Measurements from ENCODE around the gene PHTF1. TPM values are rescaled to one million over a fixed set of nuclear protein-coding genes. Genes with fewer than 3 reads are reported as not detected.

Gene PHTF1
- total RNA-seq, 1 experiment from 2014 or later, result 61.2 TPM

DNA sequence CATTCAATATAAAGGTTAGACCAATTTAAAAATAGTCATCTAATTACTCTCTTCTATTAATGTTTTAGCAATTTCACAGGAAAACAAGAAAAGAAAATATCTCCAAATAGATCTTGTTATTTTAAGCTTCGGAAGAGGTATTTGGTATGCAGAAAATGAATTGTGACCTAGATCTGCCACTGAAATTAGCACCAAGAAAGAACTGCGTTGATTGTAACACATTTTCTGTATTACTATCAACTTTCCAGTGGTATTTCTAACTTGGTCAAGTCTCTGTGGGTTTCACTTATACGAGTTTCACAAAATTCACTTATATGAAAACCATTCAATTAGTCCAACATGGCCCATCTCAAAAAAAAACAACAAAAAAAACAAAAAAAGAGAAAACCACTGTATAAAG lies 41.2 kb upstream of the PHTF1 start:
- H3K4me1 ChIP-seq (replicated peaks; ENCODE audit: insufficient read depth), result peaks cover 11% of the 10 kb centered on the region
- no peak for DNase-seq
- intact Hi-C loops (cut with micrococcal nuclease; ENCODE audit: unreplicated experiment), result no loop called here
- no peaks in the 10 kb centered on the region for H3K9me2 ChIP-seq (ENCODE audit: insufficient read depth)
- no peak overlapping the region for H2AFZ ChIP-seq
- ChIA-PET CTCF (no interaction called here), POLR2A (ENCODE audit: unreplicated experiment) (no interaction called here)
- H3F3A ChIP-seq (ENCODE audit: insufficient read depth, low read depth), result no peaks in the 10 kb centered on the region; the same call in 1 of the 2 replicates
- no peak overlapping the region for H3K27ac ChIP-seq
- H3K36me3 ChIP-seq (ENCODE audit: low read depth), result peaks cover 16% of the 10 kb centered on the region; the same call in 1 of the 2 replicates
- no TSS peak for BruUV-seq (replicated peaks)
- H3K27me3 ChIP-seq (ENCODE audit: insufficient read depth, low read depth), result no peaks in the 10 kb centered on the region
- H3K9me3 ChIP-seq (ENCODE audit: insufficient read depth, low read depth), result no peaks in the 10 kb centered on the region
- peaks cover 75% of the 10 kb centered on the region for H3K79me2 ChIP-seq (ENCODE audit: low read depth)
- peaks cover 10% of the 10 kb centered on the region for H4K20me1 ChIP-seq (ENCODE audit: insufficient read depth)
- no peak overlapping the region for H3K4me3 ChIP-seq
- H3K4me2 ChIP-seq, result no peak overlapping the region
- no peak for TF ChIP-seq EZH2 (IDR thresholded peaks at IDR 0.05; ENCODE audit: low read depth)
- TF ChIP-seq, protein P1, sequence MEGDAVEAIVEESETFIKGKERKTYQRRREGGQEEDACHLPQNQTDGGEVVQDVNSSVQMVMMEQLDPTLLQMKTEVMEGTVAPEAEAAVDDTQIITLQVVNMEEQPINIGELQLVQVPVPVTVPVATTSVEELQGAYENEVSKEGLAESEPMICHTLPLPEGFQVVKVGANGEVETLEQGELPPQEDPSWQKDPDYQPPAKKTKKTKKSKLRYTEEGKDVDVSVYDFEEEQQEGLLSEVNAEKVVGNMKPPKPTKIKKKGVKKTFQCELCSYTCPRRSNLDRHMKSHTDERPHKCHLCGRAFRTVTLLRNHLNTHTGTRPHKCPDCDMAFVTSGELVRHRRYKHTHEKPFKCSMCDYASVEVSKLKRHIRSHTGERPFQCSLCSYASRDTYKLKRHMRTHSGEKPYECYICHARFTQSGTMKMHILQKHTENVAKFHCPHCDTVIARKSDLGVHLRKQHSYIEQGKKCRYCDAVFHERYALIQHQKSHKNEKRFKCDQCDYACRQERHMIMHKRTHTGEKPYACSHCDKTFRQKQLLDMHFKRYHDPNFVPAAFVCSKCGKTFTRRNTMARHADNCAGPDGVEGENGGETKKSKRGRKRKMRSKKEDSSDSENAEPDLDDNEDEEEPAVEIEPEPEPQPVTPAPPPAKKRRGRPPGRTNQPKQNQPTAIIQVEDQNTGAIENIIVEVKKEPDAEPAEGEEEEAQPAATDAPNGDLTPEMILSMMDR (conservative IDR thresholded peaks at IDR 0.05), result no peak

DNA sequence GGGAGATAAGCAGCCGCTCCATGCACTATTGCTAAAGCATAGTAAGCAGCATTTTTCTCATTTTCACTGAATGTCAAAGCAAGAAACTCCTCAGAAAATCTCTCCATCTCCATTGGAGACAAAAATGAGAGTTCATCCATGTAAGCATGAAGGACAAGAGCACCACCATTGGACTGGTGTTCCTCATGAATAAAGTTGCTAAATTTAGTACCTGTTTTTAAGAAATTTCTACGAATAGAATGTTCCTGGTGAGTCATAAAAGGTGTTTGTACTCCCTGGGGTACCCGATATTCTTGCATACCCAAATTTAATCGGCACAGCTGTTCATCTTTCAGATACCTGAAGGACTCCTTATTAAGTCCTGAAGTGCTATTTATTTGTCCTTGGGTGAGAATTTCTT lies 38.2 kb upstream of the PHTF1 start:
- Histone ChIP-seq H3F3A (ENCODE audit: insufficient read depth, low read depth) (no peaks in the 10 kb centered on the region), H3K27me3 (ENCODE audit: insufficient read depth, low read depth) (no peaks in the 10 kb centered on the region), H3K36me3 (ENCODE audit: low read depth) (peaks cover 26% of the 10 kb centered on the region), H3K79me2 (ENCODE audit: low read depth) (peaks cover 53% of the 10 kb centered on the region), H3K9me3 (ENCODE audit: insufficient read depth, low read depth) (no peaks in the 10 kb centered on the region), H4K20me1 (ENCODE audit: insufficient read depth) (peaks cover 7% of the 10 kb centered on the region; the same call in 1 of the 2 replicates), H3K4me2 (no peak overlapping the region), H2AFZ (no peak overlapping the region), H3K4me3 (no peak overlapping the region), H3K27ac (no peak overlapping the region), H3K4me1 (replicated peaks; ENCODE audit: insufficient read depth) (no peaks in the 10 kb centered on the region), H3K9me2 (ENCODE audit: insufficient read depth) (no peaks in the 10 kb centered on the region)
- intact Hi-C loops (cut with micrococcal nuclease; ENCODE audit: unreplicated experiment), result no loop called here
- no peak for DNase-seq
- CTCF ChIA-PET, result no interaction called here
- POLR2A ChIA-PET (ENCODE audit: unreplicated experiment), result no interaction called here
- TF ChIP-seq, protein P1 (conservative IDR thresholded peaks at IDR 0.05), result no peak
- BruUV-seq (replicated peaks), result no TSS peak

DNA sequence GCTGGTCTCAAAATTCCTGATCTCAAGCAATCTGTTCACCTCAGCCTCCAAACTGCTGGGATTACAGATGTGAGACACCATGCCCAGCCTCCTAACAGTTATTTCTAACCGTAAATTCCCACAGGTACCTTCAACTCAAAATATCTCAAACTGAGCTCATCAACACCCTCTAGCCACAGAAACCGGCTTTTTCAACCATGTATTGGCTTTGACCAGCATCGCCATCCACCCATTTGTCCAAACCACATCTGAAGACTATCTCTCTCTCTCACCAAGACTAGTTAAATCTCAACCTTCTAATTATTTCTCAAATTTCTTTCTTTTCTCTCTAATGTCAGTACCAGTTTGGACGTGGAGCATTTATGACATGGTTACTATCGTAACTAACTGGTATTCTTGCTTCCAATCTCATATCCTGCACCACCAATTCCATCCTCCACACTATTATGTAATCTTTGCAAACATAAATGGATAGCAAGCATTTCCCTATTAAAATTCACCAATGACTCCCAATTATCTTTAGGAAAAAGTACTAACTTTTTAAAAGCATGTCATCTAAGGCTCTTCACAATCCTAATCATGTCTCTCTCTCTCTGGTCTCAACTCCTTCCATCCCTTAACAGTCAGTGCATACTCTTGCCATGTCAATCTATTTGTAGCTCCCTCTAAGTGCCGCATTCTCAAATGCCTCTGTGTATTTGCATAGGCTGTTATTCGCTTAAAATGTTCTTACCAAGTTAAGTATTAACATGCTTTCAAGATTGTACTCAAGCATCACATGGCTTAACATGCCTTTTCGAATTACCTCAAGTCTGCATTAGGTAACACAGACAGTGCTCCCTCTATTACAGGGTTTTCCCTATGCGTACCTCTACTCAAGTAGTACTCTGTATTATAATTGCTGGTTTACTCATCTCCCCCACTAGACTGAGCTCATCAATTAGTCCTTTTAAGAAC lies 34.9 kb upstream of the PHTF1 start:
- no peaks in the 10 kb centered on the region for H3K4me1 ChIP-seq (replicated peaks; ENCODE audit: insufficient read depth)
- peaks cover 7% of the 10 kb centered on the region; the same call in 1 of the 2 replicates for H4K20me1 ChIP-seq (ENCODE audit: insufficient read depth)
- no peak for DNase-seq
- no peaks in the 10 kb centered on the region for H3K9me3 ChIP-seq (ENCODE audit: insufficient read depth, low read depth)
- H3K27ac ChIP-seq, result no peak overlapping the region
- ChIA-PET CTCF (no interaction called here), POLR2A (ENCODE audit: unreplicated experiment) (no interaction called here)
- H3K9me2 ChIP-seq (ENCODE audit: insufficient read depth), result no peaks in the 10 kb centered on the region
- TF ChIP-seq EZH2 (IDR thresholded peaks at IDR 0.05; ENCODE audit: low read depth), result no peak
- TF ChIP-seq, protein P1 (conservative IDR thresholded peaks at IDR 0.05), result no peak
- H3K79me2 ChIP-seq (ENCODE audit: low read depth), result peaks cover 28% of the 10 kb centered on the region
- no peak overlapping the region for H3K4me2 ChIP-seq
- no TSS peak for BruUV-seq (replicated peaks)
- no peak overlapping the region for H3K4me3 ChIP-seq
- H3K27me3 ChIP-seq (ENCODE audit: insufficient read depth, low read depth), result no peaks in the 10 kb centered on the region
- intact Hi-C loops (cut with micrococcal nuclease; ENCODE audit: unreplicated experiment), result no loop called here
- H3F3A ChIP-seq (ENCODE audit: insufficient read depth, low read depth), result no peaks in the 10 kb centered on the region
- H2AFZ ChIP-seq, result no peak overlapping the region
- peaks cover 26% of the 10 kb centered on the region for H3K36me3 ChIP-seq (ENCODE audit: low read depth)
